Measurements from ENCODE around the gene RABAC1. TPM values are rescaled to one million over a fixed set of nuclear protein-coding genes. Genes with fewer than 3 reads are reported as not detected.

The RABAC1 gene
- total and polyA plus RNA-seq, 2 donors (not counting 3 experiments of a cell fraction or from before 2014, with no cell fraction given) = 178 to 591 TPM

DNA sequence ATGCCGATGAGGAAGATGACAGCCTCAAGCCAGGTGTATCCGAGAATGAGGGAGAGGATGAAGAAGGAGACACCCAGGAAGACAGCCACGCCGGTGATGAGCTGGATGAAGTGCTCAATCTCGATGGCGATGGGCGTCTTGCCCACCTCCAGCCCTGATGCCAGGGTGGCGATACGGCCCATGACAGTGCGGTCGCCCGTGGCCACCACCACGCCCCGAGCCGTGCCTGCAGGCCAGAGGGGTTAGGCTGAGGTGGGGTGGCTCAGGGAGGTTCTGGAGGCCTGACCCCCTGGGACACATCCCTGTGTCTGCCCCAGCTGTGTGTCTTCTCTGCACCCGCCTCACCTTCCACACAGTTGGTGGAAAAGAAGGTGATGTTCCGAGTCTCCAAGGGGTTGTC, 25.8 kb upstream of the RABAC1 start:
- Histone ChIP-seq H3K27me3 (ENCODE audit: control insufficient read depth in 2 of 2, insufficient read depth in 2 of 2, low read length in 2 of 2) (no peaks in the 10 kb centered on the region), H2AFZ (ENCODE audit: low read depth, low read length) (no peak overlapping the region), H3K4me3 (replicated peaks in 1 of 3; ENCODE audit: insufficient read depth in 1 of 3, low read depth in 1 of 3, low read length in 3 of 3) (no peak overlapping the region), H3K4me1 (ENCODE audit: control insufficient read depth, extremely low read depth, insufficient read depth, low read length) (no peaks in the 10 kb centered on the region), H4K20me1 (replicated peaks; ENCODE audit: control insufficient read depth, extremely low read depth, insufficient read depth, low read length) (no peaks in the 10 kb centered on the region), H3K27ac (ENCODE audit: insufficient read depth, low read depth, low read length) (no peak overlapping the region), H3K9ac (replicated peaks; ENCODE audit: extremely low read depth, insufficient read depth, low read length) (no peak overlapping the region), H3K4me2 (ENCODE audit: insufficient read depth, low read length) (no peak overlapping the region), H3K9me3 (replicated peaks; ENCODE audit: control insufficient read depth, insufficient read depth, low read length) (no peaks in the 10 kb centered on the region), H3K9me1 (replicated peaks; ENCODE audit: control insufficient read depth, extremely low read depth, insufficient read depth, low read length) (no peaks in the 10 kb centered on the region), H3K79me2 (ENCODE audit: control insufficient read depth, insufficient read depth, low read length) (no peaks in the 10 kb centered on the region), H3K36me3 (ENCODE audit: control insufficient read depth in 2 of 2, extremely low read depth in 1 of 2, insufficient read depth in 2 of 2, low read length in 2 of 2) (no peaks in the 10 kb centered on the region)
- FAIRE-seq = no peak
- DNase-seq (ENCODE audit: low read depth, low spot score) = no peak
- BruUV-seq (replicated peaks) = no TSS peak
- ChIA-PET POLR2A (no interaction called here), CTCF (interaction anchor here (0.6 kb wide), 1 partner anchor 50 kb away, joined by 5 read pairs; no protein-coding TSS in a partner anchor)
- TF ChIP-seq EZH2 (IDR thresholded peaks at IDR 0.05; ENCODE audit: borderline replicate concordance, low read depth, low read length, severe bottlenecking) (no peak), POLR2AphosphoS5 (IDR thresholded peaks at IDR 0.05; ENCODE audit: insufficient read depth, low read depth, low read length) (no peak), POLR2A (IDR thresholded peaks at IDR 0.05; ENCODE audit: low read depth, low read length) (no peak), JUN (IDR thresholded peaks at IDR 0.05; ENCODE audit: borderline replicate concordance, insufficient read depth, insufficient read length, low read depth) (no peak), GATA2 (IDR thresholded peaks at IDR 0.05; ENCODE audit: insufficient read depth, insufficient read length, low read depth, low read length) (no peak), MYC (IDR thresholded peaks at IDR 0.05; ENCODE audit: low read depth, low read length) (no peak), FOS (IDR thresholded peaks at IDR 0.05; ENCODE audit: borderline replicate concordance, insufficient read depth, low read length) (no peak)
- TF ChIP-seq, protein P1, sequence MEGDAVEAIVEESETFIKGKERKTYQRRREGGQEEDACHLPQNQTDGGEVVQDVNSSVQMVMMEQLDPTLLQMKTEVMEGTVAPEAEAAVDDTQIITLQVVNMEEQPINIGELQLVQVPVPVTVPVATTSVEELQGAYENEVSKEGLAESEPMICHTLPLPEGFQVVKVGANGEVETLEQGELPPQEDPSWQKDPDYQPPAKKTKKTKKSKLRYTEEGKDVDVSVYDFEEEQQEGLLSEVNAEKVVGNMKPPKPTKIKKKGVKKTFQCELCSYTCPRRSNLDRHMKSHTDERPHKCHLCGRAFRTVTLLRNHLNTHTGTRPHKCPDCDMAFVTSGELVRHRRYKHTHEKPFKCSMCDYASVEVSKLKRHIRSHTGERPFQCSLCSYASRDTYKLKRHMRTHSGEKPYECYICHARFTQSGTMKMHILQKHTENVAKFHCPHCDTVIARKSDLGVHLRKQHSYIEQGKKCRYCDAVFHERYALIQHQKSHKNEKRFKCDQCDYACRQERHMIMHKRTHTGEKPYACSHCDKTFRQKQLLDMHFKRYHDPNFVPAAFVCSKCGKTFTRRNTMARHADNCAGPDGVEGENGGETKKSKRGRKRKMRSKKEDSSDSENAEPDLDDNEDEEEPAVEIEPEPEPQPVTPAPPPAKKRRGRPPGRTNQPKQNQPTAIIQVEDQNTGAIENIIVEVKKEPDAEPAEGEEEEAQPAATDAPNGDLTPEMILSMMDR (IDR thresholded peaks at IDR 0.05; ENCODE audit: extremely low read depth in 1 of 2, insufficient read depth in 1 of 2, low read depth in 1 of 2, low read length in 2 of 2) = no peak
- TF ChIP-seq, protein P2, sequence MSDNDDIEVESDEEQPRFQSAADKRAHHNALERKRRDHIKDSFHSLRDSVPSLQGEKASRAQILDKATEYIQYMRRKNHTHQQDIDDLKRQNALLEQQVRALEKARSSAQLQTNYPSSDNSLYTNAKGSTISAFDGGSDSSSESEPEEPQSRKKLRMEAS (IDR thresholded peaks at IDR 0.05; ENCODE audit: insufficient read depth, insufficient read length) = no peak
- intact Hi-C loops (cut with micrococcal nuclease) = no loop called here
- dilution Hi-C loops (cut with MboI; ENCODE audit: extremely low pct_ligation_motif_present, low sequenced_read_pairs) = no loop called here

Measured in endothelial cell of umbilical vein (primary cell).